Amygdala (tissue), 56 donors: ENCODE results near the gene DNAJC30.

Source experiments
- DNase-seq, 56 donors: peaks; one replicate each; lab custom pipeline; 2025; lab: John Stamatoyannopoulos, UW

The DNAJC30 gene

GRCh38 chr7:73652541-73652949 is 30.7 kb downstream of the DNAJC30 start:
- no peak for DNase-seq

- DNase-seq, result no peak
Measured at GRCh38 chr7:73650524-73650923, 32.7 kb downstream of the DNAJC30 start.

- DNase-seq, result no peak
Measured at GRCh38 chr7:73649576-73649975, 33.7 kb downstream of the DNAJC30 start.

GRCh38 chr7:73648593-73649332 is 34.5 kb downstream of the DNAJC30 start:
- DNase-seq, result no peak

- DNase-seq, result peak in 1 of 56 donors; percentile 24
Measured at GRCh38 chr7:73647725-73648592, 35.3 kb downstream of the DNAJC30 start.

GRCh38 chr7:73646785-73647724 is 36.2 kb downstream of the DNAJC30 start:
- no peak for DNase-seq

- no peak for DNase-seq
Measured at GRCh38 chr7:73645643-73646174, 37.5 kb downstream of the DNAJC30 start.

- no peak for DNase-seq
Measured at GRCh38 chr7:73644688-73645286, 38.5 kb downstream of the DNAJC30 start.

GRCh38 chr7:73642834-73643233 is 40.4 kb downstream of the DNAJC30 start:
- DNase-seq, result no peak

- DNase-seq, result no peak
Measured at GRCh38 chr7:73638911-73639310, 44.3 kb downstream of the DNAJC30 start.

- no peak for DNase-seq
Measured at GRCh38 chr7:73635428-73636200, 47.6 kb downstream of the DNAJC30 start.

GRCh38 chr7:73633844-73634243 is 49.4 kb downstream of the DNAJC30 start:
- DNase-seq, result no peak

- DNase-seq, result no peak
Measured at GRCh38 chr7:73633323-73633722, 49.9 kb downstream of the DNAJC30 start.

- no peak for DNase-seq
Measured at GRCh38 chr7:73631558-73631957, 51.7 kb downstream of the DNAJC30 start.
